Adrenal gland (tissue), 5 donors: ENCODE data around the gene COL18A1.

Source experiments
- POLR2A ChIP-seq, 2 donors: fragments of 450-650 bp; IDR thresholded peaks; one replicate each; pipeline ENCODE4 v1.6.1; 2017; ENCODE audit warnings: antibody characterized with exemption in 2 of 2, mild to moderate bottlenecking in 2 of 2, moderate library complexity in 1 of 2
- TF ChIP-seq, protein P1 (sequence below), 6 experiments: fragments of 450-650 bp in 4 of 6; fragments of 200-600 bp in 2 of 6; sonication (generic) in 1 of 6; IDR thresholded peaks; 1 replicate in 5 of 6; 2 replicates in 1 of 6; pipeline versions ENCODE4 v1.5.1 to v1.8.0; 2016 to 2021; ENCODE audit warnings: antibody characterized with exemption in 6 of 6, mild to moderate bottlenecking in 2 of 6, moderate library complexity in 1 of 6
- donor health status: DM: no; HTN: no; CAD: no.

DNA sequence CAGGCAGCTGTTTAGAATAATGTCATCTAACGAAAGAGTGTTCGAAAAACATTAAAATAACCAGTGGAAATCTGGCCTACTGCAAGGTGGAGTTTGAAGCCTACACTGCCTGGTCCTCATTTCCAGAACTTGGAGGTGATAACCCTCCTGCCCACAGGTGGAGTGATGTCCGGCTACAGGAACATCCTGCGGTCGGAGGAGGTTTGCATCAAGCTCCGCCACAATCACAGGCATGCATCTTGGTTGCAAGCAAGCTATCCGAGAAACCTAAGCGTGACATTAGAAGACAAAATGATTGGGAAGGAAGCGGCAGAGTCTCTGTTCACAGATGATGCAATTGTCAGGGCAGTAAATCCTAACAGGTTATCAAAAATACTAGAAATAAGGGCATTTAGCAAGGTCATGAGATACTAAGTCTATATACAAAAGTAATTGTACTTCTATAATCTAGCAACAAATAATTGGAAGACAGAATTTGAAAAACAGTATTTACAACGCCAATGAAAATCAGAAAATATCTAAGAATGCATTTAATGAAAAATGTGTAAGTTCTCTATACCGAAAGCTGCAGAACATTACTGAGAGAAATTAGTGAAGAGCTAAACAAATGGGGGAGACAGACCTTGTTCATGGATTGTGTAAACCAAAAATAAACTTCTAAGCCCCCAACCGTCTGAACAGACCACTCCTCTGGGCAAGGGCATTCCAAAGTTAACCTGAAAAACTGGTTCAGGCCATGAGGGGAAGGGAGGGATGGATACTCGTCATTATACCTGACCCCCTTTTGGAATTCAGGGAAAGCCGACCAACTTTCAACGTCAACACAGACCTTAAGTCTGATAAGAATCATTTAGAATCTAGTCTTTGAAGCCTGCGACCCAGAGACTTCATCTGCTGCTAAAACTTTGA, 141.9 kb downstream of the COL18A1 start:
- TF ChIP-seq, protein P1, sequence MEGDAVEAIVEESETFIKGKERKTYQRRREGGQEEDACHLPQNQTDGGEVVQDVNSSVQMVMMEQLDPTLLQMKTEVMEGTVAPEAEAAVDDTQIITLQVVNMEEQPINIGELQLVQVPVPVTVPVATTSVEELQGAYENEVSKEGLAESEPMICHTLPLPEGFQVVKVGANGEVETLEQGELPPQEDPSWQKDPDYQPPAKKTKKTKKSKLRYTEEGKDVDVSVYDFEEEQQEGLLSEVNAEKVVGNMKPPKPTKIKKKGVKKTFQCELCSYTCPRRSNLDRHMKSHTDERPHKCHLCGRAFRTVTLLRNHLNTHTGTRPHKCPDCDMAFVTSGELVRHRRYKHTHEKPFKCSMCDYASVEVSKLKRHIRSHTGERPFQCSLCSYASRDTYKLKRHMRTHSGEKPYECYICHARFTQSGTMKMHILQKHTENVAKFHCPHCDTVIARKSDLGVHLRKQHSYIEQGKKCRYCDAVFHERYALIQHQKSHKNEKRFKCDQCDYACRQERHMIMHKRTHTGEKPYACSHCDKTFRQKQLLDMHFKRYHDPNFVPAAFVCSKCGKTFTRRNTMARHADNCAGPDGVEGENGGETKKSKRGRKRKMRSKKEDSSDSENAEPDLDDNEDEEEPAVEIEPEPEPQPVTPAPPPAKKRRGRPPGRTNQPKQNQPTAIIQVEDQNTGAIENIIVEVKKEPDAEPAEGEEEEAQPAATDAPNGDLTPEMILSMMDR (IDR thresholded peaks at IDR 0.05): no peak
- no peak for TF ChIP-seq POLR2A (IDR thresholded peaks at IDR 0.05)
